GM18498 (cell line): ENCODE data around the gene MAN2A1.

Experiments used
- ATAC-seq: cut with Tn5 transposase; IDR thresholded peaks from one replicate; pipeline ENCODE4 v1.9.1; 2021; ENCODE audit warnings: mild to moderate bottlenecking, moderate library complexity; ENCODE audit not compliant: unreplicated experiment

MAN2A1 gene

GRCh38 chr5:109900461-109900860, 210.7 kb downstream of the MAN2A1 start:
- no peak for ATAC-seq

- no peak for ATAC-seq
Observed at GRCh38 chr5:109900911-109901627, 211.3 kb downstream of the MAN2A1 start.

GRCh38 chr5:109901628-109901981, 211.9 kb downstream of the MAN2A1 start:
- ATAC-seq, result no peak

- ATAC-seq, result no peak
Observed at GRCh38 chr5:109903061-109903460, 213.3 kb downstream of the MAN2A1 start.

GRCh38 chr5:109905906-109906305, 216.2 kb downstream of the MAN2A1 start:
- no peak for ATAC-seq

DNA sequence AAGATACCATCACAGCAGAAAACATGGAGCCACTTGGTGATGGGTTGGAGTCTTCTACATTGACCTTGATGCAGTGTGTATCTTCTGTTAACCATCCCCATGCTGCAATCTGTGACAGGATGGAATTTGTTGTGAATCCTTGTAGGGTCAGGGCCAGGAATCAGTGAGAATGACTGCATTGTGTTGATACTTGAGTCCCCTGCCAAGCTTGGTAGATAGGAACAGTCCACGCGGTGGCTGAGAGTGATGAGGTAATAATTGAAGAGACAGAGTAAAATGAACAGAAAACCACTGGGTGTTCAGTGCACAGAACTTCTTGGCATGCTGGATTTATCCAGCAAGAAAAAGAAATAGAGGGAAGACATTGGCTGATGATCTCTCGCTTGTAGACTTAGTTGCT, 217.5 kb downstream of the MAN2A1 start:
- no peak for ATAC-seq

DNA sequence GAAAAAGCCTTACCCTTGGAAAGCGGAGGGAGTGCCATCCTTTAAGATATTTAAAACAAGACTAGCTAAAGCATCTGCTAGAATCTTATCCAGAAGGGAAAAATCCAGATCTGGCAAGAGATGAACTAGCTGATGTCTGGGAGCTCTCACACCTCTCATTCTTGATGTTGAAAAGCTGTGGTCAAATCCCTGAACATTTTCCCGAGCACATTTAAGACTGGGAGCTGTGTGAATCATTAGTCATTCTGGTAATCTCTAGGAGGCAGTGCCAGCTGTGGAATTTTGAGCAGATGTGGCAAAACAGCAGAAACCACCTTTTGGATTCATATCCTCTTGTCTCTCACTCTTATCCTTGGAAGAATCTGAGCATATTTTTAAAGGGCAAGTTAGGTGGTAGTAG, 218.0 kb downstream of the MAN2A1 start:
- ATAC-seq, result no peak

DNA sequence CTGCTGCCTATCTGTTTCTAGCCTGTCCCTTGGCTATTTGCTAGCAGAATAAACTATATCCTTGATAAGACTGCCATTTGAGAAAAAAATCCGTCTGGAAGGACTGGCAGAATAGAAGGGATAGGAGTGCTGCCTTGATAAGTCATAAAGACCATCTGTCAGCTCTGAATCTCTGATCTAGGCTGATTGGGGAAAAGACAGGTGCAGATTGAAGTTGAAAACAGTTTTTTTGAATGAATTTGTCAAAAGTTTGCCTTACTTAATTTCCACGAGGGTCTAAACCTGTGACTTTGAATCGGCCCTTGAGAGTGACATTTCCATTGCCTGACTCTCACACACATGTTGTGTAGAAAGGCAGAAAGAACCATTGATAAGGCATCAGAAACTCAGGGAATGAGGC, 218.6 kb downstream of the MAN2A1 start:
- no peak for ATAC-seq

GRCh38 chr5:109910874-109911273, 221.1 kb downstream of the MAN2A1 start:
- peak; percentile 90 for ATAC-seq

GRCh38 chr5:109911731-109912130, 222.0 kb downstream of the MAN2A1 start:
- ATAC-seq, result no peak

DNA sequence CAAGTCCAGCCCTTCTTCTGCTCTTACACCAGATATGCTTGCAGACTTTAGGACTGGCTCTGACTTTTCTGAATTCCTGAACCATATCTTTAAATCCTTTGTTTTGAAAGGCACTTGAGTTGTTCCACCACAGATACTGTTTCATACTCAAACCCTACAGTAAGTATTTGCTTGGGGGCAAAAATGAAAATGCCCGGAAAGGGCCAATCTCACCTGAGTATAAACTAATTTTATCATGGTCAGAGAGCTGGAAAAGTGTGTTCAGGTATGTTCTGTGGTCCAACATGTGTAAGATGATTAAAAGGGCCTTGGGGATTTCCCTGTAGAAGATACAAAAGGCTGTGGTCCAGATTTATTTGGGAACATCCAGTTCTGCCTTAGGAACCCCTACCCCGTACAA, 225.2 kb downstream of the MAN2A1 start:
- no peak for ATAC-seq

DNA sequence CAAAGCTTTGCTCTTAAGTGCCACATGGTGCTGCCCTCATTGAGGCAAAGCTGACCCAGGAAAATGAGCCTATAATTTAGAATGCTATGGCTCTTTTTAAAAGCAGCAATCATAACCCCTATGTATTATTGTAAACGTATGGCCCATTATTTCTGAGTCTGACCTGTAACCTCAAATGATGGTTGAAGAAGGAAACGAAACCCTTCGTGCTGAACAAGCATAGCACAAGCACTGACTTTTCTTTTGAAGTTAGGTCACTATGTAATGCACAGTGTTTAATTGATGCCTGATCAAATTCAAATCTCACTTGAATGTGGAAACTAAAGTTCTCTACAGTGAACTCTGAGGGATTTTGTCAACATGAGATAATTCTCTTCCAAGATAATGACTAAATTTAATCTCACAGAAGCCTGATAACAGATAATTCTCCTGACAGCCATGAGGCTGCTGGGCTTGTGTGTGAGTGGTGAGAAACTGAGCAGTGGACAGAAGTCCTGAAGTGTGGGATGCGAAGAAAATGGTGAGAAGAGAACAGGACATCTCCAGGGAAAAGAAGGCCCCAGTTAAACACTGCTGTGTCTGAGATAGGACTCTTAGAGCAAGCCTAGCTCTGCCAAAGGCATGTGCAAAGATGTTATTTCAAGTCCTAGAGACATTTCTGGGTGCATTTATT, 226.9 kb downstream of the MAN2A1 start:
- no peak for ATAC-seq
